GM12873 (cell line): Measurements from ENCODE around the gene NPR1.

Source experiments
- CTCF ChIP-seq: IDR thresholded peaks from 2 replicates; pipeline ENCODE4 v1.5.1; 2012; ENCODE audit warnings: low read depth, mild to moderate bottlenecking, moderate library complexity, low read length, control low read depth; ENCODE audit not compliant: insufficient read depth; ENCODE audit errors: missing control alignments

NPR1 gene

DNA sequence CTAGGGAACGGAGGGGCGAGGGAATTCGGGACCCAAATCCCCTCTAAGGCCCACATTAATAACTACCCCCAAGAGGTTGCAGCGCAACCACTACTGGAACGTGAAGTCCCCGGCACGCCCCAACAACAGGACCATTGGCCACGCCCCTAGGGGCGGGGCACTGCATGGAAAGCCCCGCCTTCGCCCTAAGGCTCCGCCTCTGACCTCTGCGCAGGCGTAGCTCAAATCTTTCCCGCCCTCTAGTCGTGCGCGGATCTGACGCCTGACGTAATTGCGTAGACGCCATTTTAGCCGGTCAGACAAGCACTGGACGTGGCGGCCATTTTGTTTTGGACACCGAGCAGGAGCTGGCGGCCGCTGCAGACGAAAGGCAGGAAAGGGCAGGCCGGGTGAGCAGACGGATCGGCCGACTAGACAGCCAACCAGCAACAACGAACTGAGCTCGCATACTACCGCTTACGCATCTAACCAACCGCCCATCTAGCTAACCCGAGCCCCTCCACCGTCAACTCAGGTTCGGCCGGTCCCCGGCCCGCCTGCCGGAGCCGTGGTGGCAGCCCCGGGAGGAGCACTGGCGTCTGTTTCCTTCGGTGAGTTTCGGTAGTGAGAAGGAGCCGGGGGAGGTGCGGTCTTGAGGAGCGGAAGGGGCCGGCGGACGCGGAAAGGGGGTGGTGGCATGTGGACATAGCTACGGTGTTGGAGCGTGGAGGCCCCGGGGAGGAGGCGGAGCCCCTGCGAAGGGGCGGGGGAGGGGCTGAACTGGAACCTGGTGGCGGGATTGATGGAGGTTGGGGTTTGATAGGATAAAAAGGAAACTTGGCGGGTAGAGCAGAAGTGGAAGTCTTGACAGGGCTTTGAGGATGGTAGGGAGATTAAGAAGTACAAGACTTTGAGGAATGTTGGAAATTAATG lies 44.5 kb upstream of the NPR1 start, which contains the start of gene CHTOP:
Gene CHTOP, plus strand, starts transcription at position 313 of the 912 bp plus-strand sequence. CDS start 2,523 bp downstream, outside the sequence.
- TF ChIP-seq CTCF: no peak

- no peak for TF ChIP-seq CTCF
These were observed 42.6 kb upstream of the NPR1 start for GRCh38 chr1:153635872-153636271.

DNA sequence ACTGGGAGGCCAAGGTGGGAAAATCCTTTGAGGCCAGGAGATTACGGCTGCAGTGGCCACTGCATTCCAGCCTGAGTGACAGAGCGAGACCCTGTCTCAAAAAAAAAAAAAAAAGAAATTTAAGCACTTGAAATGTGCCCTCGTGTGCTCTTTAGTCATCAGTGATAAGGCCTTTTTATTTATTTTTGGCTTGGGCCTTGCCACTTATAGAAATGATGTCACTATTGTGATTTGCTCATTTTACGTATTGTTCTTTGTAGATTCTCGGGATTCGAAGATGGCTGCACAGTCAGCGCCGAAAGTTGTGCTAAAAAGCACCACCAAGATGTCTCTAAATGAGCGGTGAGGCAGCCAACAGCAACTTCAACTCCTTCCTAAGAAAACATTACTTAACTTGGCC lies 42.2 kb upstream of the NPR1 start:
- TF ChIP-seq CTCF: no peak

DNA sequence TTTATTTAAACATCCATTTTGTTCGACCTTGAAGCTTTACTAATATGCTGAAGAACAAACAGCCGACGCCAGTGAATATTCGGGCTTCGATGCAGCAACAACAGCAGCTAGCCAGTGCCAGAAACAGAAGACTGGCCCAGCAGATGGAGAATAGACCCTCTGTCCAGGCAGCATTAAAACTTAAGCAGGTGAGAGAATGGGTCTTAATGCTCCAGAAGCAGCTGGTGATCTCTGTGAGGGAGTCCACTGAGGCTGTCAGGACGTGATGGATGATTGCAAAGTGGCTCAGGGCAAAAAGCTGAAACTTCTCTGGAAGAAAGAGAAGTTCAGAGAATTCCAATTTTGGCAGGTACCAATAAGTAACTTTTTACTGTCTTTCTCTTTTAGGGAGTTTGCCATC lies 40.2 kb upstream of the NPR1 start:
- no peak for TF ChIP-seq CTCF

GRCh38 chr1:153639280-153639679 lies 39.2 kb upstream of the NPR1 start:
- TF ChIP-seq CTCF: no peak

DNA sequence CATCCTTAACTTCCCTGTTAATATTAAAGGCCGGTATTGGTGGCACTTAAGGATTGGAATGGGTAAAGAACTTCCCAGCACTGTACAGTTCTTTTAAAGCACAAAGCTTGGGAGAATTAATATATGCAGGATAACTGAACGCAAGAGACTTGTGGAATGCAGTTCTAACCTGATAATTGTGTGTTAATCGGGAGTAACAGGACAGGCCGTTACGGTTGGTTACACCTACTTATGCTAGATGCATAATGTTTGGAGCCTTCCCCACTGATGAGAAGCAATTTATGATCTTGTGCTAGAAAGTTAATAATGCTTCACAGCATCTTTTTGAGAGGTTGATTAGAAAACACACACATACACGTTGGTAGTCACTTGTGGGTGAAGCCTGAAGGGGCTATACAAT lies 37.6 kb upstream of the NPR1 start:
- TF ChIP-seq CTCF: no peak

DNA sequence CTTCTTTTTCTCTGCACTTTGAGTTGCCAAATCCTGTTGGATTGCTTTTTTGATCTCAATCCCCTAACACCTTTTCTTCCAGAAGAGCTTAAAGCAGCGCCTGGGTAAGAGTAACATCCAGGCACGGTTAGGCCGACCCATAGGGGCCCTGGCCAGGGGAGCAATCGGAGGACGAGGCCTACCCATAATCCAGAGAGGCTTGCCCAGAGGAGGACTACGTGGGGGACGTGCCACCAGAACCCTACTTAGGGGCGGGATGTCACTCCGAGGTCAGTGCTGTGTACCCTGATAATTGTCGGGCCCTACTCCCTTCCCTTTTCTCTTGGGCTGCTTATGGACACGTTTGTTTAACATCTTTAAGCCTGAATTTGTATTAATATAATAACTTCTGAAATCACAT lies 36.3 kb upstream of the NPR1 start:
- TF ChIP-seq CTCF: no peak
